Renal cortical epithelial cell (primary cell): ENCODE measurements around the gene SNX1. TPM values are rescaled to one million over a fixed set of nuclear protein-coding genes. Genes with fewer than 3 reads are reported as not detected.
A peak's percentile ranks its signal among the peaks of the same experiment; 100 is the strongest.

Experiments used
- DNase-seq: peaks from one replicate; pipeline ENCODE4 v3.0.0-alpha.2; 2011; ENCODE audit warnings: low read depth
- total RNA-seq: library from RNA; depleted of rRNA; stranded (reverse); fragments of >200 nt; gene quantifications from 2 replicates; pipeline ENCODE4 v1.2.3, GENCODE V29; 2014

The SNX1 gene
- total RNA-seq, 1 donor from 2014 or later: 85.9 TPM

DNA sequence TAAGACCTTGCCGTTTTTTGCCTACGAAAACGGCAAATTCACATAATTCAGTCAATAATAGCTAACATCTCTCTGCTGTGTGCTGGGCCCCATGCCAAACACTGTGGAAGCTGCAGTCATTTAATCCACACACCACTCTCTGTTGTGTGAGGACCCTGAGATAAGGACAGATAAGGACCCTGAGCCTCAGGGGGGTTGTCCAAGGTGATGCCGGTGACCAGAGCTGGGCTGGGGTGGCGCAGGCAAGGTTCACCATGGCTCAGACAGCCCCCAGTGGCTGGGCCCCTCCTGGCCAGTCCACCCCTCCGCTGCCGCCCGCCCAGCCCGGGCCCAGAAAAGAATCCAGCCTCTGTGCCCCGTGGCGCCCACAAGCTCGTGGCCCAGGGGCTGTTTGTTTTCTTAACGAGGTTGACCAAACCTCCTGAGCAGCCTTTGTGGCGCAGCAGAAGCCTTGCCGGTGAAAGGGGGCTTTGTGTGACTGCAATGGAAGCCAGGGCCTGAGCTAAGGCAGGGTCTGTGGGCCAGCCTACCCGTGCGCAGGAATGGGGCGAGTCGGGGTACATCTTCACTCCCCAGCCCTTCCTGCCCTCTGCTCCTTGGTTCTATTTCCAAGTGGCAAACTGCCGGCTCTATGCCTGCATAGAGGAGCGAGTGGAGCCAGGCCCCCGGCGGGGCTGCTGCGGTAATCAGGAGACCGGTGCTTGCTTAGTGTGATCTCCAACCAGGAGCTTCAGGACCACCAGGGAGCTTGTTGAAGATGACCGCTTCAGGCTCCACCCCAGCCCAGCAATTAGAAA, 51.3 kb downstream of the SNX1 start:
- DNase-seq: no peak

DNA sequence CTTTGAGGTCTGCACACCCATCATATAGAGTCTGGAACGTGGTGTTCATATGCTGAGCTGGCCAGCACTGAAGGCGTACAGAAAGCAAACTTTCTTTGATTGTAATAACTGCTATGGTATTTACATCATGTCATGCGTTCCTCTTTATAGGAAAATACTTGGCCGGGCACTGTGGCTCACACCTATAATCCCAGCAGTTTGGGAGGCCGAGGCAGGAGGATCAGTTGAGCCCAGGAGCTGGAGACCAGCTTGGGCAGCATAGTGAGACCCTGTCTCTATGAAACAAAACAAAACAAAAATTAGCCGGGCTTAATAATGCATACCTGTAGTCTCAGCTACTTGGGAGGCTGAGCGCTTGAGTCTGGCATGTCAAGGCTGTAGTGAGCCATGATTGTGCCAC, 52.4 kb downstream of the SNX1 start:
- DNase-seq: no peak

DNA sequence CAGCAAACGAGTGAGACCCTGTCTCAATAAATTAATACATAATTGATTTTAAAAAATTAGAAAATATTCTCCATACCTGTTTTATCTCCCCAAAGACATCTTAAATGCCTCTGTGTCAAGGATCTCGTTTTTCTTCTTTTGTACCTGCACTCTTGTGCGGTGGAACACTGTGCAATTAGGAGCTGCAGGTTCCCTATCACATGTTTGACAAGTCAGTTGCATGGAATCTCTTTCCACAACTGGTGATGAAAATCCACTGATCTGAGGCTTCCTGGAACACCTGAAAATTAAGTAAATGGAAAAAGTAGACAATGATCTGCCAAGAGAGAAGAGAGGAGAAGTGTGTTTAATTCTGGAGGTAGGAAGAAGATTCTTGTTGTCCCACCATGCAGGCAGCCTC, 52.8 kb downstream of the SNX1 start:
- DNase-seq: no peak

DNA sequence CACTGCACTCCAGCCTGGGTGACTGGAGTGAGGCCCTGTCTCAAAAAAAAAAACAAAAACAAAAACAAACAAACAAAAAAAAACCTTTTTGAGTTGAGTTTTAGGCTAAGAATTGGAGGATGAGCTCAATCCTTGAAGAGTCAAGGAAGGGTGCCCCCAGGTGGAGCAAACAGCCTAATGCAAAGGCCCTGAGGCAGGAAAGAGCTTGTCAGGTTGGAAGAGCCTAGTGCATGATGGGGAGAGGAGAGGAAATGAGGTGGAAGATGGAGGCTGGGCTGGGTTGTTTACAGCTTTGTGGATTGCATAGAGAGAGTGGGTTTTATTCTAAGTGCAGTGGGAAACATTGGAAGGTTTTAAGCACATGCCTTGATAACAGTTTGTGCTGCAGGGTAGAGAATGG, 53.6 kb downstream of the SNX1 start:
- DNase-seq: no peak

DNA sequence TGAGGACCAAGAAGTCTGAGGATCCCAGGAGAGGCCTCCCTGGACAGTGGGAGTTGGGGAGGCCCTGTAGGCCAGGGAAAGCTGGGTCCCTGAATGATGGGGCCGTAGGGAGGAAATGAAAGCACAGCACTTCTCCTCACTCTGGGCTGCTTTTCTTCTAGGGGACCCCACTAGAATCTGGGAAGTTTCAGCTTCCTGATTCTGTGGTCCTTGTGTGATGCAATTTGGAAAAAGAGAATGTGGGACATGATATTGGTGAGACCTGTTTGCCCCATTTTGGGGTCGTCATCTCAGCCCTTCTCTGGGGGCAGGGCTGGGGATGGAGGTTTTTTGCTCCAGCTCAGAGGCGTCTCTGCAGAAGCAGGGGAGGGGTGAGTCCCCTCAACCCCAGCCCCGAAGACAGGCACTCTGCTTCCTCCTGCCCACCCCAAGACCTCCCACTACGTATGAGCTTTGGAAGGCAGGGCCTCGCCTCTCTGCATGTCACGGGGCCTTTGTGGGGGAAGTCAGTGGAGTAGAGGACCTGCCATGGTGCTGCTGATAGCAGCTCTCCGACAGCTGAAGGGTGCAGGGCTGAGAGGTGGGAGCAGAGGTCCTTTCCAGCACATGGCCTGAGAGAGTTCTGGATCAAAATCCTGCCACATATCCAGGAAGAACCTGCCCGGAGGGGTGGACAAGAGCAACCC, 54.3 kb downstream of the SNX1 start:
- DNase-seq: no peak

DNA sequence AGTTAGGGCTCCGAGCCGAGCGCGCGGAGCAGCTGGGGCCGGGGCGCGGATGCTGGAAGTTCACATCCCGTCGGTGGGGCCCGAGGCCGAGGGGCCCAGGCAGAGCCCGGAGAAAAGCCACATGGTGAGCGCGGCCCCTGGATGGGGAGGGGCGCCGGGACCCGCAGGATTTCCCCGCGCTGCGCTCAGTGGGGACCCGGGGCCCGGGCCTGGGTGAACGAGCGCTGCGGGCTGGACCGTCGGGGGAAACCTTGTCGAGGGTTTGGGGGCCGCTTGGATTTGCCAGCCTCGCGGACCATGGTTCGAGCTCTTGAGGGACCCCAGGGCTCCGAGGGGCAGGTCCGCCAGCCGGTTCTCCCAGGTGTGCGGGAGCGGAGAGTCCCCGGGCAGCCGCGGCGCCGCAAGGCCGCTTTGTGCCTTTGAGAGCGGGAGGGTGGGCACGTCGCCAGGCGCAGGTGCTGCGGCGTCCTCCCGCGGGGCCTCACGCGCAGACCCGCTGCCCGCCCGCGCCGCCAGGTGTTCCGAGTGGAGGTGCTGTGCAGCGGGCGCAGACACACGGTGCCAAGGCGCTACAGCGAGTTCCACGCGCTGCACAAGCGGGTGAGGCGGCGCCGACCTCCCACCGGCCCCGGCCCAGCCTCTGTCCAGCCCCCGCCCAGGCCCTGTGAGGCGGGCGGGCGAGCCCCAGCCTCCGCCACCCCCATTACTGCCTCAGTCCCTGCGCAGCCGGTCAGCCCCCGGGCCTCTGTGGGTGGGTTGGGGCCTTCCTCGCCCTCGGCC, 56.1 kb downstream of the SNX1 start, which contains the start of gene SNX22:
Gene SNX22 (plus strand): TSS at position 5 of the 780 bp plus-strand sequence. CDS start 45 bp downstream, at position 50.
- no peak for DNase-seq

DNA sequence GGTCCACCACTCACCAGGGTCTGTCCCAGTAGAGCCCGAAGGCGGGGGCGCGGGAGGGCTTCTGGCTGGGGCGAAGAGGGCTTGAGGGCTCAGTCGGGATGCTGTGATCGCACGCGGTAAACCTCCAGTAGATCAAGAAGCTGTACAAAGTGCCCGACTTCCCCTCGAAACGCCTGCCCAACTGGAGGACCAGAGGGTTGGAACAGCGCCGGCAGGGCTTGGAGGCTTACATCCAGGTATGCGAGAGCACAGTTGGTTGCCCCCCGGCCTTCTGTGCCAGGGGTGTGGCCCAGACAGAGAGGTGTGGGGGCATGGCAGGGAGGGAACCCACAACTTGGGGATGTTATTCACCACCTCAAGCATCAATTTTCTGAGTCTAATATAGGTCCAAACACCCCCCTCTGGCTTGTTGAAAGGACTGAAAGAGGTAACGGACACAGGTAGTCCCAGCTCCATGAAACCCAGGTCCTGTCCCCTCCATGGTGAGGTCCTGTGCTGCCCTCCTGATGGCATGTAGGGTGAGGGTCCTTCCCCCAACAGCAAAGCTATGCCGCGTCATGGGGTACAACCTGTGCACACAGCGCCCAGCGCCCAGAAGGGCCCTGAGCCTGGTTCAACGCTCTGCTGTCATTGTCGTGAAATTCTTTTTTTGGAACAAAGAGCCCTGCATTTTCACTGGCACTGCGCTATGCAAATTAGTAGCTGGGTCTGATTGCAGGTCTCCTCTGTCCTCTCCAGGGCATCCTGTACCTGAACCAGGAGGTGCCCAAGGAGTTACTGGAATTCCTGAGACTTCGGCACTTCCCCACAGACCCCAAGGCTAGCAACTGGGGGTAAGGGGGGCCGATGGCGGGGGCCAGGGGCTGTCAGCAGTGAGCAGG, 57.0 kb downstream of the SNX1 start:
- DNase-seq: no peak

DNA sequence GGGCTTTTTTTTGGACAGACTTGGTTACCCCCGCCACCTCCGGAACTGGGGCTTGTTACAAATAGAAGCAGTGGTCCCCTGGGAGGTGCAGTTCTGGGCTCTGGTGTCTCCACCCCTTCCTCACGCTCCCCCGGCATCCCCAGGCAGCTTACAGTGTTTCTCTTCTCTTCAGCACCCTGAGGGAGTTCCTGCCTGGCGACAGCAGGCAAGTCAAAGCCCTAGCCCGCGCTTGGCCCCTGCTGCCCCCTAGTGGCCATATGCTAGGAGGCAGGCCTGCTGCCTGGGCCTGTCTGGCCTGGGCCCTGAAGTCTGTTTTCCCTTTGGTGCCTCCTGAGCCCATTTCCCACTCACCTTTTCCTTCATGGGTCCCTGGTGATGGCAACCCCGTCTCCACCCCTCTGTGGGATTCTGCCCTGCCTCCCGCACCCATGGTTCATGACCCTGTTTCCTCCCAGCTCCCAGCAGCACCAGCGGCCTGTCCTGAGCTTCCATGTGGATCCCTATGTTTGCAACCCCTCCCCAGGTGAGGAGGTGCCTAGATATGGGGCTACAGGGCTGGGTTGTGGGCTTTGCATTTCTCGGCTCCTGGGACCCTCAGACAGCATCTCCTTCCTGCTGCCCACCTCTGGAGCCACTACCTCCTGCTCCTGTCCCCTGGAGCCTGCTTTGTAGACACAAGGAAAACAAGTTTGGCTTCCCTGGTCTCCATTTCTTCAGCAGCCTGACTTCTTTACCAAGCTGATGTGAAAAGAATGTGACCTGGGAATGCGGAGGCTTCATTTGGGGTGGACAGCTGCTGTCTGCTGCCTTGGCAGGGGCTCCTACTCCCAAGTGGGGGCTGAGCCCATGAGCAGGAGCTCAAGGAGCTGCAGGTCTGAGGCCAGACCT, 57.9 kb downstream of the SNX1 start:
- peak; percentile 69 for DNase-seq

DNA sequence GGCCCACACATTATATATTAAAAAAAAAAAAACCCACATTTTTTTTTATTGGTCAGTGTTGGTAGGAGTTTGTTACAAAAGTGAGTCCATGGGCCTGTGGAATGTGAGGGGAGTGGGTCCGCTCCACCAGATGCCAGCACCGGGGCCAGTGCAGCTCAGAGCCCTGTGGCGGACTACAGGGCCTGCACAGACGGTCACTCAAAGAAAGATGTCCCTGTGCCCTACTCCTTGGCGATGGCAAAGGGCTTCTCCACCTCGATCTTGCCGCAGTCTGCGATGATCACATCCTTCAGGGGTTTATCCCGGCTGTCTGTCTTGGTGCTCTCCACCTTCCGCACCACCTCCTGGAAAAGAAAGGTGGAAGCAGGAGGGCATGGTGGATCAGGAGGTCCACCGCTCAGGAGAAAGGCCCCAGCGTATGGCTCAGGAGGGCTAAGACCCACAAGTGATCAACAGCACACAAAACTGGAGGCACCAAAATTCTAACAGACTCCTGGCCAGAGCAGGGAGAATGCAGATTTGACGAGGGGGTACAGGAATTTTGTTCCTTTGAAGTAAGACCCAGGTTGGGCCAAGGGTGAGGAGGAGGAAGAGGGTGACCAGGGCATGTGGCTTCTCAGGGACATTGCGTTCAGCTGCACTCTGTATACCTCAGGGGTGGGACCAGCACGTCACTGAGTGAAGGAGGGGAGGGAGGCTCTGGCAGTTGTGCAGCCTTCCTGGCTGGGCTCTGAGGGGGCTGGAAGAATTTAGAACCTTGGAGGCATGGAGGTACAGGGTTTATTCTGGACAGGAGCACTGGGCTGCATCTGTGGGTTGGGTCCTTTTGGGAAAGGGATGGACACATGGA, 60.2 kb downstream of the SNX1 start:
- DNase-seq: no peak

DNA sequence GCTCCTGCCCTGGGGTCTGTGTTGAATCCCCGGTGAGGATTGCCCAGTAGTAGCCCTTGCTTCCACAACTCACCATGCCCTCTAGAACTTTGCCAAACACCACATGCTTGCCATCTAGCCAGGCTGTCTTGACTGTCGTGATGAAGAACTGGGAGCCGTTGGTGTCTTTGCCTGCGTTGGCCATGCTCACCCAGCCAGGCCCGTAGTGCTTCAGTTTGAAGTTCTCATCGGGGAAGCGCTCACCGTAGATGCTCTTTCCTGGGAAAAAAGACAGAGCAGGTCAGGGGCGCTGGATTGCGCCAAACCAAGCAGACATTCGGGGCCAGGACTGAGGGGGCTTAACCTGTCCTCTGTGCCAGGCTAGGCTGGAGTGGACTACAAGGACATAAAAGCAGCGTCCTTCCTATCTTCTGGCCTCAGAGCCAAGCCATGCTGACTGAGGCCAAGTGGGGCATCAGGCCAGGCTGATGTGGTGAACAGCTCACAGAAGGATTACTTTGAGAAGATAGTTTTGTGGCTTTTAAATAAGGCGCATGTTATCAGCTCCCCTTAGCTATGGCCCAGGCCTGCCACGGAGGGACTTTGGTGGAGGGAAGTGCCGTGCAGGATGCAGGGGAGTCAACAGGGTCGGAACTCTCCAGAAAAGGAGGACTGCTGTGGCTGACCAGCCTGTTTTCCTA, 61.0 kb downstream of the SNX1 start:
- no peak for DNase-seq

DNA sequence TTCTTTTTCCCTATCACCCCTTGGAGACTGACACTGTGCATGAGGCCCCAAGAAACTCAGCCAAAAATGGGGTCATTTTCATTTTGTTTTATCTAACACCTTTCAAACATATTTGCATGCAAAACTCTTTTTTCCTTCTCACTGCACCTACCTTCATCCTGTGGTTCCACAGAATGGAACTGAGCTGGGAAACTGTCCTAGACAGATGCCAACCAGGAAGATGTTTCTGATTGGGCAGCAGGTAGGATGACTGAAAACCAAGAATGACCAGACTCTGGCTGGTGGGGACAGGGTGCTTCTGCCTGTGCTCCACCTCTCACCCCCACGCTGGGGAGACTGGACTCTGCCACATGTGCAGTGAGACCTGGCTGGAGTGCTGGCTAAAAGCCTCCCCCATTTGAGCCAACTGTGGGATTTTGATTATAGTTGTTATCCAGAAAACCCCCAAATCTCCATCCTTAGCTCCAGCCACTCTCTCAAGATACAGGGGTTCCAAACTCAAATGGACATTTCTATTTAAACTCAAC, 61.9 kb downstream of the SNX1 start:
- DNase-seq: no peak

DNA sequence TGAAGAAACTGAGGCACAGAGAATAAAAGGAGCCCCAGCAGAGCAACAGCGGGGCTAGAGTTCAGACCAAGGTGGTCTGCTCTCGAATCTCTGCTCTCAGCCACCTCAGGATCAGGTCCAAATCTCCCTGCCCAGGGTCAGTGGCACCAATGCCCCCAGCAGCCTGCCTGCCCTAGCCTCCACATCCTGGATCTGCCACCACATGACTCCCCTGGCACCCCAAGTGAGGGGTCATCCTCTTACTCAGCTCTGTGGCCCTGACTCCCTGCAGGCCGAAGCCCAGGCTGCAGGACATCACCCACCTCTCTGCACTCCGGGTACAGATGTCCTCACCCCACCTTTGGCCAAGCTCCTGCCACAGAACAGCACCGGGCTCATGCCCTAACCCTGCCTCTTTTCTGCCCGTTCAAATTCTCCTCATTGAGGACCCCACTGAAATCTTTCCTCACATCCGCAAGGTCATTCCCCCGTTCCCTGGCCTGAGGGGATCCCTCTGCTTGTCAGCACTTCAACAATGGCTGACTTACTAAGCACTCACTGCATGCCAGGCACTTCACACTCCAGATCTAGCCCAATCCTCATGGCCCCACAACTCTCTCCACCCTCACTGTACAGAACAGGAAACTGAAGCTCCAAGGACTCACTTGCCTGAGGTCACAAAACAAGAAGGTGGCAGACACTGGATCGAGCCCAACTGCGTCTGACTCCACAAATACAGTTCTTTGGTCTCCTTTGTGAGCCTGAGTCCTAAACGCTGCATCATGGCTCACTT, 62.8 kb downstream of the SNX1 start:
- no peak for DNase-seq

DNA sequence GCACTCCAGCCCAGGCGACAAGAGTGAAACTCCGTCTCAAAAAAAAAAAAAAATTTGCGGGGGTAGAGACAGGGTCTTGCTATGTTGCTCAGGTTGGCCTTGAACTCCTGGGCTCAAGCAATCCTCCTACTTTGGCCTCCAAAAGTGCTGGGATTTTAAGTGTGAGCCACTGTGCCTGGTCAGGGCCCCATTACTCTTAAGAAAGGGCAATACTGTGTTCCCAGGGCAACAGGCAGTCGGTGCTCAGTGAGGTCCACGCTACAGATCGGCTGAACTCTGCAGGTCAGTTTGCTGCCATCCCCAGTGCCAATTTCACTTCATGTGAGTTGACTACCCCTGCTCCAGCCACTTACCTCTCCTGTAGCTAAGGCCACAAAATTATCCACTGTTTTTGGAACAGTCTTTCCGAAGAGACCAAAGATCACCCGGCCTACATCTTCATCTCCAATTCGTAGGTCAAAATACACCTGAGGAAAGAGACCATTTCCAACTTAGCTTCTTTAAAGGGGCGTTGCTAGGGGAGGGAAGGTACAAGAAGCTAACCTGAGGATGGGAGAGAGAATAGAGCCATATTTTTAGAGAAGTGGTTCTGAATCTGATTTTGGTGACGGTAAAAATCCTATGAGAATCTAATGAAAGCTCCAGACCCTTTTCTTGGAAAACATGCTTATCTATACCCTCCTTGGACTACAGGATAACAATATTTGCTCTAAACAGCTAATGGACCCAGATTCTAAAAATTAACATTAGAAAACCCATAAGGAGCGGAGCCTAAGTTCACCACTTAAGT, 66.1 kb downstream of the SNX1 start:
- DNase-seq: no peak

DNA sequence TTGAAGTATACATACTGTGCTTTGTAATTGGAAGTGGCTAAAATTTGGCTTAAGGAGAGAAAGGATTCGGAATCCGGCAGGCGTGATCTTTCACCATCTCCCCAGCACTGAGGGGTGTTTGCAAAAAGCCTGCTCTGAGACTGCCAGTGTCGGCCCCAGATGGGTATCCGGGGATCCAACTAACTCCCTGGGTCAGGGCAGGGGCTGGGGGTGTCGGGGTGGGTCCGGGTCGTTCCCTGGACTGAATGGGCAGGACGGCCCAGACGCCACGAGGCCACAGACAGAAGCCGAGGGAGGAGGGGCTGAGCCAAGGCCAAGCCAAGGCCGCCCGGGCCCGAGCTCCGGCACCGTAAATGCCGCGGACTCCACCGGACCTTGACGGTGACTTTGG, 66.7 kb downstream of the SNX1 start:
- no peak for DNase-seq

DNA sequence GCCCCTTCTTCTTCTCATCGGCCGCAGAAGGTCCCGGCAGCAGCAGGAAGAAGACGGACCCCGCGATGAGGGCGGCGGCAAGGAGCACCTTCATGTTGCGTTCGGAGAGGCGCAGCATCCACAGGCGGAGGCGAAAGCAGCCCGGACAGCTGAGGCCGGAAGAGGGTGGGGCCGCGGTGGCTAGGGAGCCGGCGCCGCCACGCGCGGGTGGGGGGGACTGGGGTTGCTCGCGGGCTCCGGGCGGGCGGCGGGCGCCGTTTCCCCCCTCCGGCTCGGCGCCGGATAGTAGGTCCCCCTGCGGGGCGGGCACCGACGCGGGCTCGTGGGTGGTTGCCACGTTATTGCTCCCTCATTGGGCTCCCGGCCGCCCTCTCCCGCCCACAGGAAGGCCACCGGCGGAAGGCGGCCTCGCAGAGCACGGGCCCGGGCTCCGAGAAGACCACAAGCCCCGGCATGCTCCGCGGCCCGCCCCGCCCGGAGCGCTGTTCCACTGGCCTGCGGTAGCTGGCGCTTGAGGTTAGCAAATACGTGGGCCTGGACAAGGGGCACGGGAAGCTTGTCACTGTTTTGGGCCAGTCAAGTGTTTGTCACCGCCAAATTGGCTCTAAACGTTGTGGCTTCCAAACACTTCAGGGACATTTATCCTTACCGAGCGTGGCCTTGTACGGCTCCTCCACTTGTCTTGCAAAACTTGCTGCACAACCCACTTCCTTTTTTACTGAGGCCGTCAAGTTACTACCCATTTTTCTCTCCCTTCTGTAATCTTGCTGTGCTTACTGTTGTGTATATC, 67.3 kb downstream of the SNX1 start, which contains the start of gene PPIB:
Gene PPIB (minus strand): TSS at position 154 of the 790 bp plus-strand sequence. CDS start 36 bp downstream, at position 118.
- peak; percentile 88 for DNase-seq
